Mucosa of rectum (tissue), 2 donors: Measurements from ENCODE around the gene SMAP1.

Experiments used
- H3K27ac ChIP-seq, 2 donors: one replicate each; pipeline ENCODE4 v1.7.0; 2013; ENCODE audit warnings: inconsistent platforms in 2 of 2, low read depth in 2 of 2, low read length in 2 of 2
- H3K27me3 ChIP-seq, 2 donors: one replicate each; pipeline ENCODE4 v1.7.0; 2013; ENCODE audit warnings: low read length in 2 of 2; ENCODE audit not compliant: control insufficient read depth in 2 of 2, insufficient read depth in 2 of 2
- H3K36me3 ChIP-seq, 2 donors: one replicate each; pipeline ENCODE4 v1.7.0; 2013; ENCODE audit warnings: low read length in 2 of 2; ENCODE audit not compliant: control insufficient read depth in 2 of 2, insufficient read depth in 2 of 2
- H3K4me1 ChIP-seq, 2 donors: one replicate each; pipeline ENCODE4 v1.7.0; 2013; ENCODE audit warnings: low read length in 2 of 2, mild to moderate bottlenecking in 1 of 2; ENCODE audit not compliant: control insufficient read depth in 2 of 2, insufficient read depth in 2 of 2
- H3K4me3 ChIP-seq, 2 donors: one replicate each; pipeline ENCODE4 v1.7.0; 2013; ENCODE audit warnings: low read length in 2 of 2
- H3K9ac ChIP-seq, 2 donors: one replicate each; pipeline ENCODE4 v1.7.0; 2013; ENCODE audit warnings: low read length in 2 of 2, low read depth in 1 of 2, mild to moderate bottlenecking in 1 of 2
- H3K9me3 ChIP-seq, 2 donors: one replicate each; pipeline ENCODE4 v1.7.0; 2013; ENCODE audit warnings: low read length in 2 of 2; ENCODE audit not compliant: control insufficient read depth in 2 of 2
- donor health status: healthy.
- donor health status: Normal muscosa, but diverticular disease.

The SMAP1 gene

GRCh38 chr6:70705772-70706171, 38.1 kb downstream of the SMAP1 start:
- peaks cover 2 to 10% of the 10 kb centered on the region in 2 donors for H3K4me1 ChIP-seq
- H3K4me3 ChIP-seq, result no peak overlapping the region
- no peaks in the 10 kb centered on the region for H3K36me3 ChIP-seq
- no peaks in the 10 kb centered on the region for H3K9me3 ChIP-seq
- H3K9ac ChIP-seq, result no peak overlapping the region
- no peak overlapping the region for H3K27ac ChIP-seq
- H3K27me3 ChIP-seq, result no peaks in the 10 kb centered on the region

GRCh38 chr6:70706491-70707123, 38.9 kb downstream of the SMAP1 start:
- no peaks in the 10 kb centered on the region for H3K9me3 ChIP-seq
- H3K27me3 ChIP-seq, result no peaks in the 10 kb centered on the region
- H3K9ac ChIP-seq, result no peak overlapping the region
- no peak overlapping the region for H3K27ac ChIP-seq
- no peak overlapping the region for H3K4me3 ChIP-seq
- no peaks in the 10 kb centered on the region for H3K36me3 ChIP-seq
- H3K4me1 ChIP-seq, result peaks cover 2 to 10% of the 10 kb centered on the region in 2 donors

GRCh38 chr6:70707893-70708292, 40.2 kb downstream of the SMAP1 start:
- Histone ChIP-seq H3K4me3 (no peak overlapping the region), H3K9me3 (no peaks in the 10 kb centered on the region), H3K27ac (no peak overlapping the region), H3K36me3 (no peaks in the 10 kb centered on the region), H3K4me1 (peaks cover 2 to 10% of the 10 kb centered on the region in 2 donors), H3K9ac (no peak overlapping the region), H3K27me3 (no peaks in the 10 kb centered on the region)

- H3K4me3 ChIP-seq, result no peak overlapping the region
- no peaks in the 10 kb centered on the region for H3K36me3 ChIP-seq
- peaks cover 2 to 10% of the 10 kb centered on the region in 2 donors for H3K4me1 ChIP-seq
- no peak overlapping the region for H3K27ac ChIP-seq
- H3K9ac ChIP-seq, result no peak overlapping the region
- H3K9me3 ChIP-seq, result no peaks in the 10 kb centered on the region
- no peaks in the 10 kb centered on the region for H3K27me3 ChIP-seq
Measured at GRCh38 chr6:70708448-70708847, 40.8 kb downstream of the SMAP1 start.

- Histone ChIP-seq H3K27me3 (no peaks in the 10 kb centered on the region), H3K27ac (no peak overlapping the region), H3K4me3 (no peak overlapping the region), H3K4me1 (peaks cover 2 to 10% of the 10 kb centered on the region in 2 donors), H3K36me3 (no peaks in the 10 kb centered on the region), H3K9me3 (peaks cover 2 to 3% of the 10 kb centered on the region in 2 donors), H3K9ac (no peak overlapping the region)
Measured at GRCh38 chr6:70709826-70710225, 42.1 kb downstream of the SMAP1 start.

- Histone ChIP-seq H3K9me3 (peaks cover 6 to 9% of the 10 kb centered on the region in 2 donors), H3K27me3 (no peaks in the 10 kb centered on the region), H3K9ac (no peak overlapping the region), H3K4me3 (no peak overlapping the region), H3K4me1 (no peaks in the 10 kb centered on the region), H3K27ac (no peak overlapping the region), H3K36me3 (no peaks in the 10 kb centered on the region)
Measured at GRCh38 chr6:70714716-70715257, 47.1 kb downstream of the SMAP1 start.

- Histone ChIP-seq H3K4me3 (no peak overlapping the region), H3K9me3 (peaks cover 6 to 9% of the 10 kb centered on the region in 2 donors), H3K4me1 (no peaks in the 10 kb centered on the region), H3K36me3 (no peaks in the 10 kb centered on the region), H3K27me3 (no peaks in the 10 kb centered on the region), H3K27ac (no peak overlapping the region), H3K9ac (no peak overlapping the region)
Measured at GRCh38 chr6:70717038-70717801, 49.5 kb downstream of the SMAP1 start.

GRCh38 chr6:70724524-70724923, 56.8 kb downstream of the SMAP1 start:
- Histone ChIP-seq H3K9ac (no peak overlapping the region), H3K9me3 (no peaks in the 10 kb centered on the region), H3K36me3 (no peaks in the 10 kb centered on the region), H3K4me1 (no peaks in the 10 kb centered on the region), H3K4me3 (no peak overlapping the region), H3K27ac (no peak overlapping the region), H3K27me3 (no peaks in the 10 kb centered on the region)

GRCh38 chr6:70725817-70726415, 58.2 kb downstream of the SMAP1 start:
- Histone ChIP-seq H3K27ac (no peak overlapping the region), H3K36me3 (no peaks in the 10 kb centered on the region), H3K4me1 (no peaks in the 10 kb centered on the region), H3K9me3 (no peaks in the 10 kb centered on the region), H3K27me3 (no peaks in the 10 kb centered on the region), H3K9ac (no peak overlapping the region), H3K4me3 (no peak overlapping the region)

GRCh38 chr6:70734381-70734780, 66.7 kb downstream of the SMAP1 start:
- Histone ChIP-seq H3K9ac (no peak overlapping the region), H3K27me3 (no peaks in the 10 kb centered on the region), H3K36me3 (peaks cover 0 to 7% of the 10 kb centered on the region in 2 donors), H3K4me1 (no peaks in the 10 kb centered on the region), H3K27ac (no peak overlapping the region), H3K4me3 (no peak overlapping the region), H3K9me3 (no peaks in the 10 kb centered on the region)
